SU-DHL-6 (cell line): ENCODE measurements around the gene TPD52L2.

ENCODE experiments used
- EZH2phosphoT487 ChIP-seq: fragments of 200-600 bp; sonication (generic), shearing (Covaris generic); conservative IDR thresholded peaks from 2 replicates; pipeline ENCODE4 v1.6.1; 2018; ENCODE audit warnings: mild to moderate bottlenecking, antibody characterized with exemption, low read length, moderate library complexity, mixed read lengths
- TF ChIP-seq, protein P1 (sequence below): fragments of 200-600 bp; sonication (generic); IDR thresholded peaks from one replicate; pipeline ENCODE4 v1.5.1; 2017; ENCODE audit warnings: antibody characterized with exemption, mild to moderate bottlenecking, low read length, moderate library complexity; ENCODE audit not compliant: insufficient read depth, poor library complexity, severe bottlenecking

DNA sequence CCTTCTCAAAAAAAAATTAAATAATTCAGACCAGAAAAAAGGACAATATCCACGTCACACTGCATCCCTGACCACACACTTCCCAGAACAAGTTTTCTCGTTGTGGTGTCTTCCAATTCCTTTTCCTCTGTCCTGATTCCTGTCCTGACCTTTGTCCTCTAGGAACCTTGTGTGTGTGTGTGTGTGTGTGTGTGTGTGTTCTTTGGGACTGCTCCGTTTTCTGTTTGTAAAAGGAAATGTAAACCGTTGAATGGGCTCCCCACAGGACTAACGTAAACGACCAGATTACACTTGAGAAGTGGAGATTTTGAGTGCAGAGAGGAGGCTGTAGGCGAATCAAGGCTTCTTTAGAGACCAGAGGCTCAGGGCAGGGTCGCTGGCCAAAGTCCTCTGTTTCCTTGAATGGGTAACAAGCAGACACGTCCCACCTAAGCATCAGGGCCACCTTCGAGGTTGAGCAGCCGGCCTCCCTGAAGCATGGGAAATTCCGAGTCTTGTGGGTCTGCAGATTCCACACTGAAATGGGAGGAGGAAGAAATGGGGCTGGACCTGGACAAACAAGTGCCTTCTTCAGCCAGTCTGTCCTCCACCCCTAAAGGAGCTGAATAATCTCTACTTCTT is 41.3 kb upstream of the TPD52L2 start:
- TF ChIP-seq, protein P1, sequence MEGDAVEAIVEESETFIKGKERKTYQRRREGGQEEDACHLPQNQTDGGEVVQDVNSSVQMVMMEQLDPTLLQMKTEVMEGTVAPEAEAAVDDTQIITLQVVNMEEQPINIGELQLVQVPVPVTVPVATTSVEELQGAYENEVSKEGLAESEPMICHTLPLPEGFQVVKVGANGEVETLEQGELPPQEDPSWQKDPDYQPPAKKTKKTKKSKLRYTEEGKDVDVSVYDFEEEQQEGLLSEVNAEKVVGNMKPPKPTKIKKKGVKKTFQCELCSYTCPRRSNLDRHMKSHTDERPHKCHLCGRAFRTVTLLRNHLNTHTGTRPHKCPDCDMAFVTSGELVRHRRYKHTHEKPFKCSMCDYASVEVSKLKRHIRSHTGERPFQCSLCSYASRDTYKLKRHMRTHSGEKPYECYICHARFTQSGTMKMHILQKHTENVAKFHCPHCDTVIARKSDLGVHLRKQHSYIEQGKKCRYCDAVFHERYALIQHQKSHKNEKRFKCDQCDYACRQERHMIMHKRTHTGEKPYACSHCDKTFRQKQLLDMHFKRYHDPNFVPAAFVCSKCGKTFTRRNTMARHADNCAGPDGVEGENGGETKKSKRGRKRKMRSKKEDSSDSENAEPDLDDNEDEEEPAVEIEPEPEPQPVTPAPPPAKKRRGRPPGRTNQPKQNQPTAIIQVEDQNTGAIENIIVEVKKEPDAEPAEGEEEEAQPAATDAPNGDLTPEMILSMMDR = no peak
- no peak for TF ChIP-seq EZH2phosphoT487
